Measurements from ENCODE around the gene COPS8.
A peak's percentile ranks its signal among the peaks of the same experiment; 100 is the strongest.

DNA sequence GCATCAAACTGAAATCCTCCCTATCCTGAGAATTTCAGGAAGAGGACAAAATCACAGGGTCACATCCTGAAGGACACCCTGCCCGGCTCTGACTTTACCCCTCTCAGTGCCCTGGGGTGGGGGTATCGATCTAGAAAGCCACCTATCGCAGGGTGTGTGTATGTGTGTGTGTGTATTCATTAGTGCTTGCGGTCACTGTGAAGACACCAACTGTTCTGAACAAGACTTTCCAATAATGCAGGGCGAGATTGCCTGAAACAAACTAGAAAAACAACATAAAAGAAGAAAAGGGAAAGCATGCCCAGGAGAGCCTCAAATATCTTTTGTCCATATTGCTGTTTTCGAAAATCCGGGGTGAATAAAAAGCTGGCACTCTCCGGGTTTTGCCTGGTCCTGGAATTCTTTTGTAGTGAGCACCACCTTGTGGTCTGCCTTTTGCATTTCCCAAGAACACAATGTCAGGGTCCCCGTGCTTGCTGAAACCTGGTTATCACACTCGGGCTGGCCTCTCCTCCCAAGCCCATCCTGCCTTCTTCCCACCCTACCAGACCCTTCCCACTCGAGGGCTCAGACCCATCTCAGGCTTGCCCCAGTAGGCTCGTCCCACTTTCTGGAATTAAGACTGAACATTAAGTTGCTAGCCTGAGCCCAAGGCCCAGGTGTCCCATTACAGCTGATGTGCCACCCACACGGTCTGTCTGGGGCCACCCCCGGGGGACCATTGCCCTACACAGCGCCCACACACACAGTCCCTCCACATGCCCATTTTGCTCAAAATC lies 25.0 kb upstream of the COPS8 start:
- TF ChIP-seq POLR2A (IDR thresholded peaks at IDR 0.05) (no peak), POLR2AphosphoS5 (IDR thresholded peaks at IDR 0.05; ENCODE audit: insufficient read depth in 1 of 2, low read depth in 1 of 2) (no peak)
- TF ChIP-seq, protein P1, sequence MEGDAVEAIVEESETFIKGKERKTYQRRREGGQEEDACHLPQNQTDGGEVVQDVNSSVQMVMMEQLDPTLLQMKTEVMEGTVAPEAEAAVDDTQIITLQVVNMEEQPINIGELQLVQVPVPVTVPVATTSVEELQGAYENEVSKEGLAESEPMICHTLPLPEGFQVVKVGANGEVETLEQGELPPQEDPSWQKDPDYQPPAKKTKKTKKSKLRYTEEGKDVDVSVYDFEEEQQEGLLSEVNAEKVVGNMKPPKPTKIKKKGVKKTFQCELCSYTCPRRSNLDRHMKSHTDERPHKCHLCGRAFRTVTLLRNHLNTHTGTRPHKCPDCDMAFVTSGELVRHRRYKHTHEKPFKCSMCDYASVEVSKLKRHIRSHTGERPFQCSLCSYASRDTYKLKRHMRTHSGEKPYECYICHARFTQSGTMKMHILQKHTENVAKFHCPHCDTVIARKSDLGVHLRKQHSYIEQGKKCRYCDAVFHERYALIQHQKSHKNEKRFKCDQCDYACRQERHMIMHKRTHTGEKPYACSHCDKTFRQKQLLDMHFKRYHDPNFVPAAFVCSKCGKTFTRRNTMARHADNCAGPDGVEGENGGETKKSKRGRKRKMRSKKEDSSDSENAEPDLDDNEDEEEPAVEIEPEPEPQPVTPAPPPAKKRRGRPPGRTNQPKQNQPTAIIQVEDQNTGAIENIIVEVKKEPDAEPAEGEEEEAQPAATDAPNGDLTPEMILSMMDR (IDR thresholded peaks at IDR 0.05): peak; percentile 33 to 78 (median 49)
